Right lobe of liver (tissue), 6 donors: ENCODE measurements around the gene FMC1. TPM values are rescaled to one million over a fixed set of nuclear protein-coding genes. Genes with fewer than 3 reads are reported as not detected.
"Not testable (repeated sequence)": the region's sequence is repeated elsewhere in the genome, so short reads cannot be mapped to it uniquely, and the experiment has no call there.

Source experiments
- ATAC-seq, 4 donors: fragments of 200-7000 bp; cut with Tn5 transposase; one replicate each; pipeline ENCODE4 v1.9.1; 2020; ENCODE audit warnings: mild to moderate bottlenecking in 4 of 4, moderate library complexity in 4 of 4
- DNase-seq, 3 donors: peaks; one replicate each; pipeline ENCODE4 v3.0.0-alpha.2; 2020
- H3K27ac ChIP-seq, 3 donors: fragments of 200-600 bp; one replicate each; pipeline ENCODE4 v1.8.0; 2022
- H3K27me3 ChIP-seq, 2 donors: fragments of 200-600 bp; one replicate each; pipeline ENCODE4 v1.8.0; 2022
- H3K36me3 ChIP-seq, 4 donors: fragments of 200-600 bp; sonication (generic) in 1 of 4; one replicate each; pipeline versions ENCODE4 v1.5.1 to v1.8.0; 2017 to 2022; ENCODE audit warnings: control low read depth in 1 of 4
- H3K4me1 ChIP-seq, 4 donors: fragments of 200-600 bp; sonication (generic) in 1 of 4; one replicate each; pipeline versions ENCODE4 v1.5.1 to v1.8.0; 2017 to 2022; ENCODE audit warnings: control low read depth in 1 of 4
- H3K4me3 ChIP-seq, 3 donors: fragments of 200-600 bp; one replicate each; pipeline ENCODE4 v1.8.0; 2022
- H3K9me3 ChIP-seq, 4 donors: fragments of 200-600 bp; sonication (generic) in 1 of 4; one replicate each; pipeline versions ENCODE4 v1.5.1 to v1.8.0; 2017 to 2022; ENCODE audit warnings: control low read depth in 1 of 4
- POLR2A ChIP-seq: fragments of 450-650 bp; IDR thresholded peaks from one replicate; pipeline ENCODE4 v1.6.1; 2017; ENCODE audit warnings: antibody characterized with exemption, mild to moderate bottlenecking
- WGBS: methylation state at CpG from one replicate; pipeline ENCODE4 v1.1.6; 2018; ENCODE audit warnings: low coverage, low lambda C conversion rate; ENCODE audit not compliant: insufficient coverage; ENCODE audit errors: missing lambda C conversion rate; 5-methylcytosine and 5-hydroxymethylcytosine counted together
- intact Hi-C, 2 donors: fragments of 100-400 bp; cut with DNase I; formaldehyde crosslinking; loops; one replicate each; pipeline versions ENCODE4 v1.11.2 to v1.14.1; 2022
- total RNA-seq, 6 experiments: library from RNA; depleted of rRNA in 2 of 6; stranded (reverse); fragments of >200 nt in 2 of 6; fragmentation: NEBNext Ultra II Directional in 3 of 6; extraction: Animal tissue kit (Norgen Biotek cat#: 25700) in 3 of 6; gene quantifications; one replicate each; pipeline versions ENCODE4 v1.1.0 to v1.2.4, GENCODE V29; 2016 to 2023
- TF ChIP-seq, protein P1 (sequence below), 4 donors: fragments of 200-600 bp in 3 of 4; fragments of 450-650 bp in 1 of 4; IDR thresholded peaks; one replicate each; pipeline versions ENCODE4 v1.5.1 to v1.8.0; 2016 to 2022; ENCODE audit warnings: antibody characterized with exemption in 4 of 4, mild to moderate bottlenecking in 2 of 4
- donor health status: DM: no; HTN: yes; CAD: no.
- donor health status: DM: no; HTN: no; CAD: no.
- donor health status: DM: no; HTN: no; CAD: no.
- donor health status: DM: no; HTN: yes; CAD: no.
- donor health status: DM: no; HTN: yes; CAD: no.

FMC1 gene
- total RNA-seq, 6 experiments from 2014 or later = 4.4 to 17.7 (median 6.2) TPM

- ATAC-seq = no peak
- no peaks in the 10 kb centered on the region for H3K9me3 ChIP-seq
- H3K27ac ChIP-seq = no peak overlapping the region
- H3K36me3 ChIP-seq = no peaks in the 10 kb centered on the region
- WGBS = 82% methylated on average over 1 of the region's 1 CpG
- peaks cover 0 to 25% (median 3%) of the 10 kb centered on the region in 4 donors for H3K4me1 ChIP-seq
- no peak for TF ChIP-seq POLR2A
- TF ChIP-seq, protein P1, sequence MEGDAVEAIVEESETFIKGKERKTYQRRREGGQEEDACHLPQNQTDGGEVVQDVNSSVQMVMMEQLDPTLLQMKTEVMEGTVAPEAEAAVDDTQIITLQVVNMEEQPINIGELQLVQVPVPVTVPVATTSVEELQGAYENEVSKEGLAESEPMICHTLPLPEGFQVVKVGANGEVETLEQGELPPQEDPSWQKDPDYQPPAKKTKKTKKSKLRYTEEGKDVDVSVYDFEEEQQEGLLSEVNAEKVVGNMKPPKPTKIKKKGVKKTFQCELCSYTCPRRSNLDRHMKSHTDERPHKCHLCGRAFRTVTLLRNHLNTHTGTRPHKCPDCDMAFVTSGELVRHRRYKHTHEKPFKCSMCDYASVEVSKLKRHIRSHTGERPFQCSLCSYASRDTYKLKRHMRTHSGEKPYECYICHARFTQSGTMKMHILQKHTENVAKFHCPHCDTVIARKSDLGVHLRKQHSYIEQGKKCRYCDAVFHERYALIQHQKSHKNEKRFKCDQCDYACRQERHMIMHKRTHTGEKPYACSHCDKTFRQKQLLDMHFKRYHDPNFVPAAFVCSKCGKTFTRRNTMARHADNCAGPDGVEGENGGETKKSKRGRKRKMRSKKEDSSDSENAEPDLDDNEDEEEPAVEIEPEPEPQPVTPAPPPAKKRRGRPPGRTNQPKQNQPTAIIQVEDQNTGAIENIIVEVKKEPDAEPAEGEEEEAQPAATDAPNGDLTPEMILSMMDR (IDR thresholded peaks at IDR 0.05) = no peak
- DNase-seq = no peak
- no peak overlapping the region for H3K4me3 ChIP-seq
- intact Hi-C loops = no loop called here
- no peaks in the 10 kb centered on the region for H3K27me3 ChIP-seq
Observed at GRCh38 chr7:139304517-139304916, 36.6 kb upstream of the FMC1 start.

DNA sequence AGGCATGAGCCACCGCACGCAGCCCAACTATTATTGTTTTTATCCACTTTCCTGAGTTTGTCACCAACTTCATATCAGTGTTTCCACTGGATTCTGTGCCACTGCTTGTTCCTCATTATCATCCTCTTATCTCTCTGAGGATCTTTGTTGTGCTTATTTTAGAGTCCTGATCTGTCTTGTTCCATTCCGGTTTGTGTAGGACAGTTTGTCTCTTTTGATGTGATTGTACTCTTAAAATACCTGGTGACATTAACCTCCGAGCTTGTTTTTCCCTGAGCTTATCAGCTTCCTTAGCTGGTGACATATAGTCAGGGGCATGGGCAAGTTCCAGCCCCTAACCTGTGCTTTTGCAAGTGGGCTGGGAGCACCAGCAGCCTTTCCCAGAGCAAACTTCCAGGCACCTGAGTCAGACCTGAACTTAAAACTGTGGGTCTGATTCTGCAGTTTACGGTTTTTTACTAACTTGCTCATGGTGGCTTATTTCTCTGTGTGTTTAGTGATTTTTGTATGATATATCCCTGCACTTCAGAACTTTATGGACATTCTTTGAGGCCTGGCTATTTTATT is 23.1 kb upstream of the FMC1 start:
- Histone ChIP-seq H3K4me1 (no peaks in the 10 kb centered on the region), H3K27me3 (no peaks in the 10 kb centered on the region), H3K36me3 (no peaks in the 10 kb centered on the region), H3K4me3 (no peak overlapping the region), H3K27ac (no peak overlapping the region), H3K9me3 (no peaks in the 10 kb centered on the region)
- 82% methylated on average over 4 of the region's 5 CpGs for WGBS
- ATAC-seq = no peak
- intact Hi-C loops = no loop called here
- TF ChIP-seq POLR2A = no peak
- TF ChIP-seq, protein P1 (IDR thresholded peaks at IDR 0.05) = no peak
- DNase-seq = no peak

GRCh38 chr7:139321071-139321745 is 19.9 kb upstream of the FMC1 start:
- no peak overlapping the region for H3K4me3 ChIP-seq
- ATAC-seq (peak in 3 of 4 donors; percentile 20 to 48 (median 42)), DNase-seq (no peak)
- H3K9me3 ChIP-seq = no peaks in the 10 kb centered on the region
- no peak overlapping the region for H3K27ac ChIP-seq
- intact Hi-C loops = no loop called here
- whole genome bisulfite sequencing = 62% methylated on average over 6 of the region's 11 CpGs
- H3K4me1 ChIP-seq = no peaks in the 10 kb centered on the region
- H3K27me3 ChIP-seq = no peaks in the 10 kb centered on the region
- no peak for TF ChIP-seq POLR2A
- TF ChIP-seq, protein P1 (IDR thresholded peaks at IDR 0.05) = peak in 3 of 4 donors; percentile 15 to 24 (median 17)
- no peaks in the 10 kb centered on the region for H3K36me3 ChIP-seq

GRCh38 chr7:139324709-139325108 is 16.4 kb upstream of the FMC1 start:
- H3K4me1 ChIP-seq, H3K4me3 ChIP-seq, H3K9me3 ChIP-seq, intact Hi-C loops, H3K27ac ChIP-seq, DNase-seq, H3K36me3 ChIP-seq, H3K27me3 ChIP-seq, ATAC-seq: not testable (repeated sequence)
- WGBS = 71% methylated on average over 4 of the region's 11 CpGs

DNA sequence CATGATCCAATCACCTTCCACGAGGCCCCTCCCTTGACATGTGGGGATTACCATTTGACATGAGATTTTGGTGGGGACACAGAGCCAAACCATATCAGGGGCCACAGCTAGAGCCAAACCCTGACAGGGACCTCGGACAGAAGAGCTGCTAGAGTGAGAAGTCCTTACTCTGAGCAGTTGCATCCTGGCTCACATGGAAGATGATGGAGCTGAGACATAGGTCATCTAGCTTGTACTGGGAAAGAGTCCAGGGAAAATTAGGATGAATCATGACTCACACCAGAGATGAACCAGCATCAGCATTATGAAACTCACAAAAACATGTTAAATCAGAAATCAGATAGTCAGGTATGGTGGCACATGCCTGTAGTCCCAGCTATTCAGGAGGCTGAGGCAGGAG is 12.8 kb upstream of the FMC1 start:
- Histone ChIP-seq H3K4me3 (no peak overlapping the region), H3K9me3 (no peaks in the 10 kb centered on the region), H3K4me1 (no peaks in the 10 kb centered on the region), H3K27me3 (no peaks in the 10 kb centered on the region), H3K27ac (no peak overlapping the region), H3K36me3 (no peaks in the 10 kb centered on the region)
- peak in 1 of 4 donors; percentile 32 for ATAC-seq
- intact Hi-C loops = no loop called here
- no peak for DNase-seq
- TF ChIP-seq, protein P1 (IDR thresholded peaks at IDR 0.05) = no peak
- no peak for TF ChIP-seq POLR2A
- WGBS = no CpG with 5 or more reads among the region's 2 CpGs
